ENCODE measurements around the gene SRL. TPM values are rescaled to one million over a fixed set of nuclear protein-coding genes. Genes with fewer than 3 reads are reported as not detected.

The SRL gene
- total and polyA plus RNA-seq, 2 of the 4 experiments (the other 2 are of a cell fraction) = under 0.01 to 0.14 TPM

DNA sequence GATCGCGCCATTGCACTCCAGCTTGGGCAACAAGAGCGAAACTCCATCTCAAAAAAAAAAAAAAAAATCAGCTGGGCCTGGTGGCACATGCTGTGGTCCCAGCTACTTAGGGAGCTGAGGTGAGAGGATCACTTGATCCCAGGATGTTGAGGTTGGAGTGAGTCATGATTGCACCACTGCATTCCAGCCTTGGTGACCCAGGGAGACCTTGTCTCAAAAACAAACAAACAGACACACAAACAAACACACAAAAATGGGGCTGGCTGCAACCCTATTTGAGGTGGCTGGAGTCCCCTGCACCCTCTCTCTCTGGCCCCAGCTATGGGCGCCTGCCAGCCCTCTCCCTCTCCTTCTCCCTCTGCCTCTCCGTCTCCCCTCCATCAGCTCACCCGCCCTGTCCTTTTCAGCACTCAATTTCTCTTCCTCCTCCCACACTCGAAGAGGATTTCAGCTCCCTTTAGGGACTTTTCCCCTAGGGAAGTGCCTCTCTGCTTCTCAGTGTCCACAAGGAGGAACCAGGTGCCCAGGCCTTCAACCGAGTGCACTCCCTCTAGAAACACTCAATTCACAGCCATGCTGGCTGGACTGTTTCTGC is 48.5 kb upstream of the SRL start (continued):
- peak; percentile 74 for TF ChIP-seq BHLHE40 (IDR thresholded peaks at IDR 0.05; ENCODE audit: low read depth, low read length)
- no peak for TF ChIP-seq NFE2L2 (IDR thresholded peaks at IDR 0.05; ENCODE audit: low read depth, low read length)

DNA sequence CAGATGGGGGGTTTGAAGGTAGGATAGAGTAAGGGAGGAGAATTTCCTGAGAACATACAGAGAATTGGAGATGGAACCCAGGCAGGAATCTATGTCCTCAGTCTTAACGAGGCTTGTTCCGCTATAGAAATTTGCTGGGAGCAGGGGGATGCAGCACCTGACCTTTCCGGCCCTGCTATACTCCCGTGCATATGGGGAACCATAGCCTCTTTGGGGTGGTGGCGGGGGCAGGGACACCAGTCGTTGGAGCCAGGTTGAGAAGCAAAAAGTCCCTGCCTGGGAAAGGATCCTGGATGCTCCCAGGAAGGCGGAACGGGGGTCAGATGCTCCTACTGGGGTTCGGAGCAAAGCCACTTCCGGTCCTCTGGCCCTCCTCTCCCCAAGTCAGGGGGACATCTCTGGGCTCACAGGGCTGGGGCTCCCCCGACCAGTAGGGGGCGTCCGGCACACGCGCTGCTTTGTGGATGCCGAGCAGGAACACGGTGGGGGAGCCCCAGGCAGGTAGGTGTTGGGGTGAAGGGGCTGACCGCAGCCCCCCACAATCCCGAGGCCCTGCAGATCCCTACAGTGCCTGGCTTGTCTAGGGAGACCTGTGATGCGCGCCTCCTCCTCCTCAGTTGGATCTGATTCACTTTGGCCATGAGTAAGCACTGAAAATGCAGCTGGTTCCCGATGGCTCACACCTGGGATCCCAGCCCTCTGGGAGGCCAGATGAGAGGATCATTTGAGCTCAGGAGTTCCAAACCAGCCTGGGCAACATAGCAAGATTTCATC is 46.5 kb upstream of the SRL start:
- TF ChIP-seq MAZ (IDR thresholded peaks at IDR 0.05; ENCODE audit: borderline replicate concordance, low read depth, low read length) (peak; percentile 67), RFX5 (IDR thresholded peaks at IDR 0.05; ENCODE audit: low read depth, low read length) (no peak), NFE2L2 (IDR thresholded peaks at IDR 0.05; ENCODE audit: low read depth, low read length) (peak; percentile 26; the same call in 1 of the 2 replicates), MXI1 (IDR thresholded peaks at IDR 0.05; ENCODE audit: borderline replicate concordance, low read depth, low read length) (no peak), RCOR1 (IDR thresholded peaks at IDR 0.05; ENCODE audit: insufficient replicate concordance, low read length) (peak; percentile 63), RAD21 (IDR thresholded peaks at IDR 0.05; ENCODE audit: low read length) (peak; percentile 62), SMC3 (IDR thresholded peaks at IDR 0.05; ENCODE audit: low read depth, low read length) (peak; percentile 42), MAFK (IDR thresholded peaks at IDR 0.05; ENCODE audit: low read depth, low read length) (no peak)
- TF ChIP-seq, protein P1, sequence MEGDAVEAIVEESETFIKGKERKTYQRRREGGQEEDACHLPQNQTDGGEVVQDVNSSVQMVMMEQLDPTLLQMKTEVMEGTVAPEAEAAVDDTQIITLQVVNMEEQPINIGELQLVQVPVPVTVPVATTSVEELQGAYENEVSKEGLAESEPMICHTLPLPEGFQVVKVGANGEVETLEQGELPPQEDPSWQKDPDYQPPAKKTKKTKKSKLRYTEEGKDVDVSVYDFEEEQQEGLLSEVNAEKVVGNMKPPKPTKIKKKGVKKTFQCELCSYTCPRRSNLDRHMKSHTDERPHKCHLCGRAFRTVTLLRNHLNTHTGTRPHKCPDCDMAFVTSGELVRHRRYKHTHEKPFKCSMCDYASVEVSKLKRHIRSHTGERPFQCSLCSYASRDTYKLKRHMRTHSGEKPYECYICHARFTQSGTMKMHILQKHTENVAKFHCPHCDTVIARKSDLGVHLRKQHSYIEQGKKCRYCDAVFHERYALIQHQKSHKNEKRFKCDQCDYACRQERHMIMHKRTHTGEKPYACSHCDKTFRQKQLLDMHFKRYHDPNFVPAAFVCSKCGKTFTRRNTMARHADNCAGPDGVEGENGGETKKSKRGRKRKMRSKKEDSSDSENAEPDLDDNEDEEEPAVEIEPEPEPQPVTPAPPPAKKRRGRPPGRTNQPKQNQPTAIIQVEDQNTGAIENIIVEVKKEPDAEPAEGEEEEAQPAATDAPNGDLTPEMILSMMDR (conservative IDR thresholded peaks at IDR 0.05; ENCODE audit: low read depth, low read length) = peak; percentile 73
- POLR2A ChIA-PET (ENCODE audit: unreplicated experiment) = no interaction called here
- peaks cover 3% of the 10 kb centered on the region; the same call in 1 of the 2 replicates for H3K9me1 ChIP-seq (ENCODE audit: insufficient read depth, low read length)

More for the DNA sequence above, 46.5 kb upstream of the SRL start:
- Histone ChIP-seq H3K9me3 (ENCODE audit: control insufficient read depth, insufficient read depth, low read length) (no peaks in the 10 kb centered on the region), H4K8ac (ENCODE audit: low read depth in 2 of 2, low read length in 2 of 2) (peak overlapping the region in 1 of 2 experiments; percentile 45; a peak in 1 of 4 replicates), H3K23ac (ENCODE audit: low read depth, low read length) (no peak overlapping the region), H3K4me1 (ENCODE audit: control insufficient read depth, insufficient read depth, low read length) (peaks cover 14% of the 10 kb centered on the region), H4K5ac (ENCODE audit: low read depth, low read length) (no peak overlapping the region), H2AFZ (replicated peaks; ENCODE audit: low read length, poor library complexity) (peak overlapping the region; percentile 83), H3K79me1 (ENCODE audit: low read depth in 1 of 2, low read length in 2 of 2) (peaks cover 0 to 7% of the 10 kb centered on the region in 2 experiments; a peak in 1 of 4 replicates), H2AK5ac (ENCODE audit: low read depth, low read length) (peak overlapping the region; percentile 65), H3K14ac (replicated peaks; ENCODE audit: low read depth, low read length) (no peak overlapping the region), H4K91ac (ENCODE audit: insufficient read depth, low read depth, low read length) (no peak overlapping the region; the same call in 1 of the 2 replicates), H2BK15ac (ENCODE audit: low read depth, low read length) (no peak overlapping the region), H3K27ac (ENCODE audit: insufficient read depth, low read length) (no peak overlapping the region), H3K56ac (ENCODE audit: extremely low read depth, insufficient read depth, low read length) (no peak overlapping the region), H3K9ac (ENCODE audit: low read depth, low read length) (no peak overlapping the region), H2BK5ac (ENCODE audit: low read depth, low read length, poor library complexity, severe bottlenecking) (no peak overlapping the region), H3K4me2 (ENCODE audit: low read depth, low read length) (peak overlapping the region; percentile 51; the same call in 1 of the 2 replicates), H2BK20ac (ENCODE audit: low read depth, low read length) (peak overlapping the region; percentile 80; the same call in 1 of the 2 replicates), H3K27me3 (ENCODE audit: control insufficient read depth, insufficient read depth, low read length) (no peaks in the 10 kb centered on the region), H4K20me1 (ENCODE audit: insufficient read depth, low read length) (no peaks in the 10 kb centered on the region), H3K4me3 (ENCODE audit: insufficient read depth, low read depth, low read length) (no peak overlapping the region), H3K18ac (ENCODE audit: low read depth, low read length) (no peak overlapping the region), H3K4ac (ENCODE audit: low read depth, low read length) (peak overlapping the region; percentile 32), H2AK9ac (replicated peaks; ENCODE audit: low read depth, low read length, poor library complexity) (peak overlapping the region; percentile 80), H2BK120ac (ENCODE audit: low read depth, low read length) (0 out of 2 replicates have a peak overlapping the region, but pooled peaks have one; percentile 12), H3K36me3 (ENCODE audit: control insufficient read depth, insufficient read depth, low read length) (no peaks in the 10 kb centered on the region)
- ATAC-seq (ENCODE audit: low read depth) = peak; percentile 77
- no TSS peak for BruUV-seq (replicated peaks)
- peak; percentile 82 for DNase-seq
- dilution Hi-C loops (cut with HindIII; ENCODE audit: low sequenced_read_pairs, unreplicated experiment) = no loop called here
- in situ Hi-C loops (cut with MboI; ENCODE audit: low sequenced_read_pairs) = no loop called here
- WGBS, 2 experiments (ENCODE audit: extremely low coverage in 2 of 2, insufficient read length in 1 of 2) = 0% methylated on average over 3 of the region's 22 CpGs; no CpG with 5 or more reads in 1 of the 2 experiments
- intact Hi-C loops (cut with micrococcal nuclease) = loop anchor here (2.0 kb wide), 1 partner anchor 40 kb away; no protein-coding TSS in a partner anchor
- CTCF ChIA-PET = interaction anchor here (0.6 to 1.4 kb wide), 5 partner anchors 9 to 405 kb away, joined by 3 to 7 read pairs (median 3); no protein-coding TSS in a partner anchor
